ENCODE measurements around the gene KRT72. TPM values are rescaled to one million over a fixed set of nuclear protein-coding genes. Genes with fewer than 3 reads are reported as not detected.

The KRT72 gene
- total RNA-seq, 1 donor: under 0.01 TPM

DNA sequence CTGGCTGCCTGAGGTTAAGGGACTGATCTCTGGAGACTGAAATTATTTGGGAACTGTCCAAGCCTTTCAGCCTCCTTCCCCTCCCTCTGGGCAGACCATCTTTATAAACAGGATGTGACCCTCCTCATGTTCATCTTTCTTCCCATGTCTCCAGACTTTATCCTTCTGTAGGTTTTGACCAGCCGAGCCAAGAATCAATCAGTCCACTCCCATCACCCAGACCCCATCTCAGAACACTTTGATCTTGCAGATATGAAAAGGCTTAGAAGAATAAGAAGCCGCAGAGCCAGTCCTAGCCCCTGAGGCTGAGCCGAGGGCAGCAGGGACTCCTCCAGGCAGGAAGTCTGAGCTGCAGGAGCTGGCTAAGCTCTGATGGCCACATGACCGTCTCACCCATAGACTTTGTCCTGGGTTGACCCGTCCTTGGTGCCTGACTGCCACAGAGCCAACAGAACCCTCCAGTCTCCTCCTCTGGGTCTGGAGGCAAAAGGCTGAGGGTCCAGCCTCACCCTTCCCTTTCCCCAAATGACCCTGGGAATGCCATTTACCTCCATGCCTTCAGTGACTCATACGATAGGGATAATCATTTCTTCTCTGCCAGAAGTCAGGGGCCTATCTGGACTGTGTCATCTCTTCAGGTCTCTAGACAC lies 49.9 kb downstream of the KRT72 start:
- DNase-seq (ENCODE audit: low read depth in 2 of 3, low spot score in 2 of 3): no peak

DNA sequence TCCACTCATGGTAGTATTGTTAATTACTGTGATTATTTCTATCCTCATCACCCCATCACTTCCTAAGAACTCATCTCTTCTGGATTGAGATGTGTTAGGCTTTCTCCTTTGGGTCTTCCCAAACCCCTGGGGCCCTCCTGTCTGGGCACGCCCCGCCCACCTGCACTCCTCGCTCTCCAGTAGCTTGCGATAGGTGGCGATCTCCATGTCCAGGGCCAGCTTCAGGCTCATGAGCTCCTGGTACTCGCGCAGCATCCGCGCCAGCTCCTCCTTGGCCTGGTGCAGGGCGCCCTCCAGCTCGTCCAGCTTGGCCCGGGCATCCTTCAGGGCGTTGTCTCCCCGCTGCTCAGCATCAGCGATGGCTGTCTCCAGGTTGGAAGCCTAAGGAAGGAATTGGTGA lies 55.1 kb downstream of the KRT72 start:
- no peak for DNase-seq (ENCODE audit: low read depth in 2 of 3, low spot score in 2 of 3)

DNA sequence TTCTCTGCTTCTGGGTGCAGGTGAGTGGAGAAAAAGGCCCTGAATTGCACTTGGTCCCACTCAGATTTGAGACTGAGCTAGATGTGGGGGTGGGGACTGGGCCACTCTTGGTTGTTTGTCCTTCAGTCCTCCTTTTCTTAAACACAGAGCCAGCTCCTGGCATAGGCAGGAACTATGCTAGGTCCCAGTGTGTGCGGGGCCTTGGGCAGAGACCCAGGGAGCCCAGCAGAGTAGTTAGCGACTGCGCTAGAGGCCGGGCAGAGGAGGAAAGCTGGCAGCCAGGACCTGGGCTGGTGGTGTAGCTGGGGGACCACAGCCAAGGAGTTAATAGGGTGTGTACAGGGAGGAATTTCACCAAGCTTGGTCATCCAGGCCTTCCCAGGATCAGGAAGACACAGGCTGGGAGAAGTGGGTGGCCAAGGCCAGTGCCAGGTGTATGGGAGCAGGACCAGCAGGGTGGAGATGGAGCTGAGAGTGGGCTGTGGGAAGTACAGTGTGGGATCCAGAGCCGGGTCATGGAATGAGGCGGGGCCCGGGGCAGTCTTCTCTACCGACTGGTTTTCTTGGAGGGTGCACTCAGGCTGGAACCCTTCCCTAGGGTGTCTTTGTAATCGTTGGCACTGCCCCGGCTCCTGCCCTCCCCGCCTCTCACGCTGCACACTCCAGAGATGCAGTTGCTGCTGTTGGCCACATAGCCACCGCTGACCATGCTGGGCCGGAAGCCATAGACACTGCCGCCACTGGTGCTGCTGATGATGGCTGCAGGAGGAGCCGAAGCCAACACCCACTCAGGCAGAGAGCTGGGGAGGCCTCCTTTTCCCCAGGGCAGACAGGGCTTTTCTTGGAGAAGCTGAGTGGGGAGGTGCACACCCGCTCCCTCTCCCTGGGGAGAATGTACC lies 57.0 kb downstream of the KRT72 start:
- no peak for DNase-seq (ENCODE audit: low read depth in 2 of 3, low spot score in 2 of 3)

GRCh38 chr12:52542785-52543318 lies 58.4 kb downstream of the KRT72 start:
- no peak for DNase-seq (ENCODE audit: low read depth in 2 of 3, low spot score in 2 of 3)

- DNase-seq (ENCODE audit: low read depth in 2 of 3, low spot score in 2 of 3): no peak
Observed at GRCh38 chr12:52542157-52542556, 59.1 kb downstream of the KRT72 start.

DNA sequence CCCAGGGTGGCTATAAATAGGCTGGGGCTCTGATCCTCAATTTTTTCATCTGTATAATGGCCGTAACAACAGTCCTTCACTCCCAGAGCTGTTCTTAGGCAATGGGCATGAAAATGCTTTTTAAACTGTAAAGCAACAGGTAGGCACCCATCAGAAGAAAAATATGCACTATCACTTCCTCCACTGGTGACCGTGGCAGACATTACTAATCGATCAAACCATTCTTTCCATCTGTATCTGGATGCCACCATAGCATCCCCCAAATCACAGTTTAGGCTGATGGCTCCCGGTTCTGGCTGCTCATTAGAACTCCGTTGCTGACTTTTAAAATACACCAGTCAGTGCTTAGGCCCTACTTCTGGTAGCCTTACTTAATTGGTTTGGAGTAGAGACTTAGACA lies 59.6 kb downstream of the KRT72 start:
- no peak for DNase-seq (ENCODE audit: low read depth in 2 of 3, low spot score in 2 of 3)

DNA sequence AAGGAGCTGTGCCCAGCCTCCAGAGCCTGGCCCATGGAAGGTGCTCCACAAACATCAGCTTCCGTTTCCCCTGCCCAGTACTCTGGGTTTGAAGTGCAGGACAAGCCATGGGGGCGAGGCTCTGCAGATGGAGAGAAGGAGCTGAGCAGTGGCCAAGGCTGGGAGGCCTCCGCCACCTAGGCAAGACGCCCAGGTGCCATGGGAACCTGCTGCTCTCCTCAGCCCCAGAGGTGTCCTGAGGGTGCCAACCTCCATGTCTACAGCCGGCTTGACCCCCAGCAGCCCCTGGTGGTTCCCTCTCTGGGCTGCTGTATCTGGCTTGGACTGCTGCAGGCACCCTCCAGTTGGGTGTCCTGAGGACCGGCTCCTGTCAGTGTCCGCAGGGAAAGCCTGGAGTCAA lies 60.7 kb downstream of the KRT72 start:
- no peak for DNase-seq (ENCODE audit: low read depth in 2 of 3, low spot score in 2 of 3)

DNA sequence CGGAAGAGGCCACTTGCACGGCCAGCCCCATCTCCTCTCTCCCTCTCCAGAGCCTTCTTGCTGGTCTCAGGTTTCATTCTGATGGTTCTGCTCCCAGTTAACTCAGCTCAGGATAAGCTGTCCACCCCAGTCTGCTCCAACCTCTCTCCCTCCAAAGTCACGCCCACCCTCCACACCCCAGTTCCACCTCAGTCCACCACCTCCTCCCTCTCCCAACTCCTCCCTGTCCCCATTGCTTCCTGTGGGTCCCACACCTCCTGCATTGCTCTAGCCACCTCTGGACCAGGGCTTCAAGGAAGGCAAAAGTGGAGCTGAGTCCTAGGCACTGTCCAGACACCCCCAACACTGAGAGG lies 61.5 kb downstream of the KRT72 start:
- no peak for DNase-seq (ENCODE audit: low read depth in 2 of 3, low spot score in 2 of 3)

DNA sequence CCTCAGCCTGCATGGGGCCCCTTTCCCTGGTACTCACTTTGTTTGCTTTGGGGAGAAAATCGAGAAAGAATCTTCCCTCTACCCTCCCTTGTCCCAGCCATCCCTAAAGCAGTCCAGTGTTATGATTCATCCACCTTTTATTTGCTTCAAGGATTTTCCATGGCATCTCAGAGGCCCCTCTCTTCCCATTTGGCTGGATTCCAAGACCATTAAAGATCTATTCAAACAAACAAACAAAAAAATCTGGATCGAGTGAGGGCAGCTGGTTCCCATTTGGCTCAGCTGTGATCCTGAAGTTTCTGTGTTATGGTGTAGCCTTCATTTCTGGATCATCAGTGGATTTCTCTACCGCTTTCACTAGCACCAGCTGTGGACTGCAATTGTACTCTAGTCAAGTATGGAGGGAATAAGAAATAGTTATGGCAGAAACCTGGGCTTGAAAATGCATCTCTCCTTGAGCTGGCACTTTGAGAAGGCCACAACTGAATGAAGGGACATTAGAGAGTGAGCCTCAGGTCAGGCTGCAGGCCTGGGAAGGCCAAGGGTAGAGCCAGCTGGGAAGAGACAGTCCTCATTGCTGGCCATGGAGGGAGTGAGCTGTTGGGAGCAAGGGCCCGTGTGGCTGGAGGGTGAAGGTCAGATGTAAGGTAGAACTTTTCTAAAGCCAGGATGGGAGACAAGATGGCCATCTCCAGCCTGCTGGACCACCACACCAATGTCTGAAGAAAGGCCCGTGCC lies 62.0 kb downstream of the KRT72 start:
- DNase-seq (ENCODE audit: low read depth in 2 of 3, low spot score in 2 of 3): no peak

- DNase-seq (ENCODE audit: low read depth in 2 of 3, low spot score in 2 of 3): no peak
Observed at GRCh38 chr12:52537101-52537500, 64.2 kb downstream of the KRT72 start.

Other genes starting within 250 kb of the KRT72 start
- gene KRT85, start 234.0 kb downstream of the KRT72 start, total RNA-seq: not detected
- not detected for gene KRT84, start 215.8 kb downstream of the KRT72 start, total RNA-seq
- gene KRT82, start 195.1 kb downstream of the KRT72 start, total RNA-seq: not detected
- gene KRT75, start 167.1 kb downstream of the KRT72 start, total RNA-seq: not detected
- gene KRT6B, start 149.3 kb downstream of the KRT72 start, total RNA-seq: not detected
- gene KRT6C, start 127.7 kb downstream of the KRT72 start, total RNA-seq: not detected
- gene KRT6A, start 108.2 kb downstream of the KRT72 start, total RNA-seq: not detected
- gene KRT5, start 81.1 kb downstream of the KRT72 start, total RNA-seq: not detected
- not detected for gene KRT71, start 48.3 kb downstream of the KRT72 start, total RNA-seq
- gene KRT74, start 27.6 kb downstream of the KRT72 start, total RNA-seq: not detected
- 0.27 TPM for gene KRT73, start 17.1 kb upstream of the KRT72 start, total RNA-seq
- not detected for gene KRT2, start 50.7 kb upstream of the KRT72 start, total RNA-seq
- gene KRT1, start 78.9 kb upstream of the KRT72 start, total RNA-seq: 1.1 TPM
- not detected for gene KRT77, start 102.1 kb upstream of the KRT72 start, total RNA-seq
- not detected for gene KRT76, start 175.9 kb upstream of the KRT72 start, total RNA-seq
- gene KRT3, start 194.7 kb upstream of the KRT72 start, total RNA-seq: not detected
- not detected for gene KRT4, start 212.7 kb upstream of the KRT72 start, total RNA-seq
- gene KRT79, start 232.8 kb upstream of the KRT72 start, total RNA-seq: under 0.01 TPM
- gene KRT78, start 247.5 kb upstream of the KRT72 start, total RNA-seq: not detected

Measured in hematopoietic multipotent progenitor cell (in vitro differentiated cells).